ENCODE measurements around the gene EEFSEC.

DNA sequence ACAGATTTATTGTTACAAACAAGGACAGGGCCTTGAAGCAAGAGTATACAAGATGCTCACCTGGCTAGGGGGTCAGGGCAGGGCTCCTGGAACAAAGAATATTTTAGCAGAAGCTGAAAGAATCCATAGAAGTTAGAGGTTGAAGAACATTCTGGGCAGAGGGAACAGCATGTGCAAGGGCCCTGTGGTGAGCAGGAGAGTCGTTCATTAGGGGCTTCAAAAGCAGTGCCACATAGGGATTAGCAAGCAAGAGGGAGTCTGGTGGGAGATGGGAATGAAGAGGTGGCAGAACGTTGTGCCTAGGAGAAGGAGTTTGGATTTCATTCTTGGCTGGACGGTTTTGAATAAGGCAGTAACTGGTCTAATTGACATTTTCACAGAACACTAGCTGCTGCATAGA lies 290.5 kb downstream of the EEFSEC start:
- no peak for TF ChIP-seq EZH2 (IDR thresholded peaks at IDR 0.05)
- TF ChIP-seq, protein P1, sequence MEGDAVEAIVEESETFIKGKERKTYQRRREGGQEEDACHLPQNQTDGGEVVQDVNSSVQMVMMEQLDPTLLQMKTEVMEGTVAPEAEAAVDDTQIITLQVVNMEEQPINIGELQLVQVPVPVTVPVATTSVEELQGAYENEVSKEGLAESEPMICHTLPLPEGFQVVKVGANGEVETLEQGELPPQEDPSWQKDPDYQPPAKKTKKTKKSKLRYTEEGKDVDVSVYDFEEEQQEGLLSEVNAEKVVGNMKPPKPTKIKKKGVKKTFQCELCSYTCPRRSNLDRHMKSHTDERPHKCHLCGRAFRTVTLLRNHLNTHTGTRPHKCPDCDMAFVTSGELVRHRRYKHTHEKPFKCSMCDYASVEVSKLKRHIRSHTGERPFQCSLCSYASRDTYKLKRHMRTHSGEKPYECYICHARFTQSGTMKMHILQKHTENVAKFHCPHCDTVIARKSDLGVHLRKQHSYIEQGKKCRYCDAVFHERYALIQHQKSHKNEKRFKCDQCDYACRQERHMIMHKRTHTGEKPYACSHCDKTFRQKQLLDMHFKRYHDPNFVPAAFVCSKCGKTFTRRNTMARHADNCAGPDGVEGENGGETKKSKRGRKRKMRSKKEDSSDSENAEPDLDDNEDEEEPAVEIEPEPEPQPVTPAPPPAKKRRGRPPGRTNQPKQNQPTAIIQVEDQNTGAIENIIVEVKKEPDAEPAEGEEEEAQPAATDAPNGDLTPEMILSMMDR (IDR thresholded peaks at IDR 0.05): no peak
